Caco-2 (cell line): Measurements from ENCODE around the gene KRTAP5-10. TPM values are rescaled to one million over a fixed set of nuclear protein-coding genes. Genes with fewer than 3 reads are reported as not detected.

ENCODE experiments used
- BruUV-seq: library from RNA; stranded (reverse); fragments of 400-500 nt; replicated peaks from 2 replicates; lab custom pipeline; 2021; lab: Mats Ljungman, UMichigan
- CTCF ChIA-PET: fragments of 300-600 bp; sonication (Branson Sonifier 250); formaldehyde crosslinking; loops from one replicate; lab custom pipeline; 2022; ENCODE audit warnings: antibody characterized with exemption; lab: Charles Lee
- POLR2A ChIA-PET: fragments of 300-600 bp; sonication (Branson Sonifier 250); formaldehyde crosslinking; loops from one replicate; lab custom pipeline; 2022; ENCODE audit warnings: antibody characterized with exemption; lab: Charles Lee
- DNase-seq, 2 experiments: peaks; one replicate each; pipeline versions ENCODE4 v3.0.0 to v3.0.0-alpha.2; 2020 to 2022
- H3K27me3 ChIP-seq: replicated peaks from 2 replicates; pipeline ENCODE4 v1.6.0; 2011; ENCODE audit warnings: low read length; ENCODE audit not compliant: control insufficient read depth, insufficient read depth
- H3K36me3 ChIP-seq: 2 replicates; pipeline ENCODE4 v1.5.1; 2011; ENCODE audit warnings: low read length; ENCODE audit not compliant: control insufficient read depth, insufficient read depth
- H3K4me1 ChIP-seq: fragments of 250-450 bp; sonication (Bioruptor Pico); 2 replicates; pipeline ENCODE4 v1.5.1; 2020; ENCODE audit warnings: mild to moderate bottlenecking
- H3K4me3 ChIP-seq: 2 replicates; pipeline ENCODE4 v1.5.1; 2011; ENCODE audit warnings: low read depth, mild to moderate bottlenecking, control low read depth, low read length
- H3K9me3 ChIP-seq: fragments of 250-450 bp; sonication (Bioruptor Pico); 2 replicates; pipeline ENCODE4 v1.5.1; 2020; ENCODE audit warnings: mild to moderate bottlenecking, moderate library complexity
- H3K27ac Mint-ChIP-seq: one replicate; pipeline ENCODE4 v1.8.0; 2022; ENCODE audit warnings: mixed read lengths; ENCODE audit not compliant: unreplicated experiment
- H3K27me3 Mint-ChIP-seq: one replicate; pipeline ENCODE4 v1.8.0; 2022; ENCODE audit warnings: mixed read lengths; ENCODE audit not compliant: insufficient read depth, unreplicated experiment
- H3K36me3 Mint-ChIP-seq: one replicate; pipeline ENCODE4 v1.8.0; 2022; ENCODE audit warnings: mild to moderate bottlenecking, mixed read lengths; ENCODE audit not compliant: insufficient read depth, unreplicated experiment
- H3K4me1 Mint-ChIP-seq: one replicate; pipeline ENCODE4 v1.8.0; 2022; ENCODE audit warnings: low read depth, mixed read lengths; ENCODE audit not compliant: unreplicated experiment
- H3K4me3 Mint-ChIP-seq: one replicate; pipeline ENCODE4 v1.8.0; 2022; ENCODE audit warnings: mild to moderate bottlenecking, moderate library complexity, mixed read lengths; ENCODE audit not compliant: unreplicated experiment
- H3K9me3 Mint-ChIP-seq: one replicate; pipeline ENCODE4 v1.8.0; 2022; ENCODE audit warnings: mixed read lengths; ENCODE audit not compliant: unreplicated experiment
- intact Hi-C: fragments of 100-400 bp; cut with micrococcal nuclease; formaldehyde crosslinking; loops from one replicate; pipeline ENCODE4 v1.10.0; 2022; ENCODE audit not compliant: unreplicated experiment
- total RNA-seq: library from RNA; stranded (reverse); gene quantifications from 2 replicates; pipeline ENCODE4 v1.2.3, GENCODE V29; 2022
- TF ChIP-seq, protein P1 (sequence below), 2 experiments: fragments of 200-600 bp in 1 of 2; IDR thresholded peaks; 1 replicate in 1 of 2; 2 replicates in 1 of 2; pipeline versions ENCODE4 v1.5.1 to v1.8.0; 2011 to 2022; ENCODE audit warnings: antibody characterized with exemption in 1 of 2, control low read depth in 1 of 2, inconsistent platforms in 1 of 2, low read depth in 1 of 2, low read length in 1 of 2, mild to moderate bottlenecking in 1 of 2, moderate library complexity in 1 of 2; ENCODE audit not compliant: insufficient read depth in 1 of 2, severe bottlenecking in 1 of 2, unreplicated experiment in 1 of 2

Gene KRTAP5-10
- total RNA-seq, 1 experiment from 2014 or later, result not detected

DNA sequence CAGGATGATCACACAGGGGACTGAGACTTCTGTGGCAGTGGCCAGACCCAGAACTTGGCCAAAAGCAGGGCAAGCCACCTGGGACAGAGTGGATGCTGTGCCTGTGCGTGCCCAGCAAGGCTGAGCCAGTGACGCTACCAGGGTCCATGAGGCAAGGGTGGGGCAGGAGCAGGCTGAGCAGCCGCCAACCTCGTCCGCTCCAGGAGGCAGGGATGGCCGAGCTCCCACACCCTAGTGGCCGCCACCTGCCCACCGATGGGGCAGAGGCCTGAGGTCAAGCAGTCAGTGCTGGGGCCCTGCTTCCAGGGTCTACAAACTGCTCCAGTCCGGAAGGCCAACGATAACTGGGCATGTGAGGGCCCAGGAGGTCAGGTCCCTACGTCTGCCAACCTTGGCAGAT, 9.9 kb upstream of the KRTAP5-10 start:
- no TSS peak for BruUV-seq
- Mint-ChIP-seq H3K9me3 (no peaks in the 10 kb centered on the region), H3K27me3 (no peaks in the 10 kb centered on the region), H3K4me3 (no peak overlapping the region), H3K36me3 (no peaks in the 10 kb centered on the region), H3K4me1 (no peaks in the 10 kb centered on the region), H3K27ac (no peak overlapping the region)
- Histone ChIP-seq H3K9me3 (peaks cover 6% of the 10 kb centered on the region), H3K4me3 (no peak overlapping the region), H3K27me3 (no peaks in the 10 kb centered on the region), H3K4me1 (no peaks in the 10 kb centered on the region), H3K36me3 (no peaks in the 10 kb centered on the region)
- intact Hi-C loops, result no loop called here
- POLR2A ChIA-PET, result no interaction called here
- TF ChIP-seq, protein P1, sequence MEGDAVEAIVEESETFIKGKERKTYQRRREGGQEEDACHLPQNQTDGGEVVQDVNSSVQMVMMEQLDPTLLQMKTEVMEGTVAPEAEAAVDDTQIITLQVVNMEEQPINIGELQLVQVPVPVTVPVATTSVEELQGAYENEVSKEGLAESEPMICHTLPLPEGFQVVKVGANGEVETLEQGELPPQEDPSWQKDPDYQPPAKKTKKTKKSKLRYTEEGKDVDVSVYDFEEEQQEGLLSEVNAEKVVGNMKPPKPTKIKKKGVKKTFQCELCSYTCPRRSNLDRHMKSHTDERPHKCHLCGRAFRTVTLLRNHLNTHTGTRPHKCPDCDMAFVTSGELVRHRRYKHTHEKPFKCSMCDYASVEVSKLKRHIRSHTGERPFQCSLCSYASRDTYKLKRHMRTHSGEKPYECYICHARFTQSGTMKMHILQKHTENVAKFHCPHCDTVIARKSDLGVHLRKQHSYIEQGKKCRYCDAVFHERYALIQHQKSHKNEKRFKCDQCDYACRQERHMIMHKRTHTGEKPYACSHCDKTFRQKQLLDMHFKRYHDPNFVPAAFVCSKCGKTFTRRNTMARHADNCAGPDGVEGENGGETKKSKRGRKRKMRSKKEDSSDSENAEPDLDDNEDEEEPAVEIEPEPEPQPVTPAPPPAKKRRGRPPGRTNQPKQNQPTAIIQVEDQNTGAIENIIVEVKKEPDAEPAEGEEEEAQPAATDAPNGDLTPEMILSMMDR (IDR thresholded peaks at IDR 0.05; ENCODE audit: insufficient read depth in 1 of 2, low read depth in 1 of 2, low read length in 1 of 2, severe bottlenecking in 1 of 2, unreplicated experiment in 1 of 2), result no peak
- CTCF ChIA-PET, result no interaction called here
- DNase-seq, result no peak

DNA sequence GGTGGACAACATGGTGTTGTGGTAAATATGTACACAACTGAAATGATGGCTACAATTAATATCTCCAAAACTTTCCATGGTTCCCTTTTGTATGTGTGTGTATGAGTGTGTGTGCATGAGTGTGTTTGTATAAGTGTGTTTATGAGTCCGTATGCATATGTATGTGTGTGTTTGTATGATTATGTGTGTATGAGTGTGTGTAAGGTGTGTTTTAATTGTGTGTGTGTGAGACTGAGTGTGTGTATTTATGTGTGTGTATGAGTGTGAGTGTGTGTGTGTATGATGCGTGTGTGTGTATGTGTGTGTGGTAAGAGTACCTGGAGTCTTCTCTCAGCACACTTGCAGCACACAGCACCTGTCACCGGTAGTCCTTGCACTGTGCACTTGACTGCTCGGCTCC, 9.3 kb upstream of the KRTAP5-10 start:
- no peak for DNase-seq
- H3K36me3 ChIP-seq, result no peaks in the 10 kb centered on the region
- H3K27me3 ChIP-seq, result no peaks in the 10 kb centered on the region
- H3K36me3 Mint-ChIP-seq, result no peaks in the 10 kb centered on the region
- TF ChIP-seq, protein P1 (IDR thresholded peaks at IDR 0.05; ENCODE audit: insufficient read depth in 1 of 2, low read depth in 1 of 2, low read length in 1 of 2, severe bottlenecking in 1 of 2, unreplicated experiment in 1 of 2), result no peak
- no TSS peak for BruUV-seq
- peaks cover 2% of the 10 kb centered on the region for H3K27me3 Mint-ChIP-seq
- no peaks in the 10 kb centered on the region for H3K4me1 ChIP-seq
- peaks cover 2% of the 10 kb centered on the region for H3K9me3 Mint-ChIP-seq
- H3K4me3 Mint-ChIP-seq, result no peak overlapping the region
- intact Hi-C loops, result no loop called here
- H3K4me3 ChIP-seq, result no peak overlapping the region
- ChIA-PET CTCF (interaction anchor here (1.0 kb wide), 1 partner anchor 24 kb away, joined by 4 read pairs; no protein-coding TSS in a partner anchor), POLR2A (no interaction called here)
- H3K9me3 ChIP-seq, result peaks cover 6% of the 10 kb centered on the region
- no peak overlapping the region for H3K27ac Mint-ChIP-seq
- H3K4me1 Mint-ChIP-seq, result no peaks in the 10 kb centered on the region

DNA sequence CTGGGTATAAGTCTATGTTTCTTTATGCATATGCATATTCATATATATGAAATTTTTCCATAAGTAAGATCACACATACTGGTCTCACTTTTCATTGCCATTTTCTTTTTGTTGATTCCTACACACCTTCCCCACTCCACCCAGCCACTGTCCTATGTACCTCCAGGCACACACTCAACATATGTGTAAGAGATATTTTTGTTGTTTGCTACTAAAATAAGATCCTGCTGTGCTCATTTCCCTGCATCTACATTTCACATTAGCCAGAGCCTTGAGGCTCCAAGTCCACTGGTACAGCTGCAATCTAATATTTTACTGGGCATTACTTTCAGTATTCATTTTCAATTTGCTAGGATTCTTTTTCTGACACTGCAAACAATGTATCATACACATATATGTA, 8.1 kb upstream of the KRTAP5-10 start:
- H3K9me3 Mint-ChIP-seq, result peaks cover 13% of the 10 kb centered on the region
- H3K4me3 ChIP-seq, result no peak overlapping the region
- H3K36me3 Mint-ChIP-seq, result no peaks in the 10 kb centered on the region
- TF ChIP-seq, protein P1 (IDR thresholded peaks at IDR 0.05; ENCODE audit: insufficient read depth in 1 of 2, low read depth in 1 of 2, low read length in 1 of 2, severe bottlenecking in 1 of 2, unreplicated experiment in 1 of 2), result no peak
- H3K27me3 Mint-ChIP-seq, result peaks cover 4% of the 10 kb centered on the region
- H3K36me3 ChIP-seq, result no peaks in the 10 kb centered on the region
- no peaks in the 10 kb centered on the region for H3K27me3 ChIP-seq
- H3K4me3 Mint-ChIP-seq, result no peak overlapping the region
- no TSS peak for BruUV-seq
- POLR2A ChIA-PET, result no interaction called here
- H3K4me1 Mint-ChIP-seq, result no peaks in the 10 kb centered on the region
- H3K4me1 ChIP-seq, result no peaks in the 10 kb centered on the region
- H3K9me3 ChIP-seq, result peaks cover 6% of the 10 kb centered on the region
- CTCF ChIA-PET, result interaction anchor here (1.0 kb wide), 1 partner anchor 22 kb away, joined by 4 read pairs; no protein-coding TSS in a partner anchor
- DNase-seq, result no peak
- intact Hi-C loops, result no loop called here
- H3K27ac Mint-ChIP-seq, result no peak overlapping the region
